Peyer's patch (tissue), 4 donors: Measurements from ENCODE around the gene CFAP61. TPM values are rescaled to one million over a fixed set of nuclear protein-coding genes. Genes with fewer than 3 reads are reported as not detected.

ENCODE experiments used
- DNase-seq, 3 donors: peaks; one replicate each; pipeline ENCODE4 v3.0.0-alpha.2; 2017 to 2019
- H3K27ac ChIP-seq, 4 donors: fragments of 200-600 bp; sonication (generic); one replicate each; pipeline ENCODE4 v1.5.1; 2016 to 2019
- H3K27me3 ChIP-seq, 2 donors: fragments of 200-600 bp; sonication (generic); one replicate each; pipeline ENCODE4 v1.5.1; 2019
- H3K36me3 ChIP-seq, 3 donors: fragments of 200-600 bp; sonication (generic); one replicate each; pipeline ENCODE4 v1.5.1; 2016 to 2019
- H3K4me1 ChIP-seq, 4 donors: fragments of 200-600 bp; sonication (generic); one replicate each; pipeline ENCODE4 v1.5.1; 2016 to 2019
- H3K4me3 ChIP-seq, 4 donors: fragments of 200-600 bp; sonication (generic); 1 replicate in 3 of 4; 2 replicates in 1 of 4; pipeline ENCODE4 v1.5.1; 2016 to 2019; ENCODE audit warnings: mild to moderate bottlenecking in 1 of 4
- H3K9me3 ChIP-seq, 4 donors: fragments of 200-600 bp; sonication (generic); one replicate each; pipeline ENCODE4 v1.5.1; 2016 to 2019; ENCODE audit warnings: mild to moderate bottlenecking in 1 of 4
- POLR2A ChIP-seq, 2 donors: fragments of 450-650 bp; IDR thresholded peaks; one replicate each; pipeline ENCODE4 v1.5.1; 2017; ENCODE audit warnings: antibody characterized with exemption in 2 of 2, mild to moderate bottlenecking in 2 of 2, moderate library complexity in 2 of 2
- total RNA-seq, 4 donors: library from RNA; depleted of rRNA; stranded (reverse); fragments of >200 nt; gene quantifications; one replicate each; pipeline ENCODE4 v1.1.0, GENCODE V29; 2016
- TF ChIP-seq, protein P1 (sequence below), 6 experiments: fragments of 450-650 bp in 4 of 6; fragments of 200-600 bp in 2 of 6; sonication (generic) in 1 of 6; IDR thresholded peaks; one replicate each; pipeline ENCODE4 v1.5.1; 2017 to 2019; ENCODE audit warnings: antibody characterized with exemption in 6 of 6, mild to moderate bottlenecking in 3 of 6, moderate library complexity in 1 of 6

CFAP61 gene
- total RNA-seq, 4 donors from 2014 or later: not detected

DNA sequence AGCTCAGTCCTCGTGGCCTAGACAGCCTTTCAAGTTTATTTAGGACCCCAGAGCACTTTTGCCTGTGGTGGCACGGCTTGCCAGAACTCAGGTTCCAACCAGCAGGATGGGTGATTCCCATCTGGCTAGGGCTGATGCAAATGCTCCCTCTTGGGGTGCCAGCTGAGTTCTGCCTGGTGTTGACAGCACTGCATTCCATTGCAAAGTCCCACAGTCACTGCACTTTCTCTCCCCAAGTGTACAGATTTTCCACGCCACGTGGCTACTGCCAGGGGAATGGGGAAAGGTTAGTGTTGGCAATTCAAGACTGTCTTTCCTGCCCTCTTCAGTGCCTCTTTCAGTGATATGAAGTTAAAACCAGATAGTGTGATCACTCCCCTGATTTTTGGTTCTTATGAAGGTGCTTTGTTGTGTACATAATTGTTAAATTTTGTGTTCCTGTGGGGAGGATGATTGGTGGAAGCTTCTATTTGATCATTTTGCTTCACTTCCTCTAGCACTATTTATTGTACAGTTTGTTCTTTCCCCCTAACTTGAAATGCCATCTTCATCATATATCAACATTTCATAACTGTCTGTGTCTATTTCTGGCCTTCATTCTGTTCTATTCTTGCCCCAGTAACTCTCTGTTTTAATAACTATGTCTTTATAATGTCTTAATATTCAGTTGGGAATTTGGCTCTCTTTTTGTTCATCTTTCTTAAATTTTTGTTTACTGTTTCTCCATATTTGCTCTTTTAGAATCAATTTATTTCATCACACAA lies 86.2 kb downstream of the CFAP61 start:
- Histone ChIP-seq H3K27me3 (no peaks in the 10 kb centered on the region), H3K4me3 (no peak overlapping the region), H3K4me1 (no peaks in the 10 kb centered on the region), H3K9me3 (no peaks in the 10 kb centered on the region), H3K36me3 (no peaks in the 10 kb centered on the region), H3K27ac (no peak overlapping the region)
- no peak for DNase-seq
- TF ChIP-seq, protein P1, sequence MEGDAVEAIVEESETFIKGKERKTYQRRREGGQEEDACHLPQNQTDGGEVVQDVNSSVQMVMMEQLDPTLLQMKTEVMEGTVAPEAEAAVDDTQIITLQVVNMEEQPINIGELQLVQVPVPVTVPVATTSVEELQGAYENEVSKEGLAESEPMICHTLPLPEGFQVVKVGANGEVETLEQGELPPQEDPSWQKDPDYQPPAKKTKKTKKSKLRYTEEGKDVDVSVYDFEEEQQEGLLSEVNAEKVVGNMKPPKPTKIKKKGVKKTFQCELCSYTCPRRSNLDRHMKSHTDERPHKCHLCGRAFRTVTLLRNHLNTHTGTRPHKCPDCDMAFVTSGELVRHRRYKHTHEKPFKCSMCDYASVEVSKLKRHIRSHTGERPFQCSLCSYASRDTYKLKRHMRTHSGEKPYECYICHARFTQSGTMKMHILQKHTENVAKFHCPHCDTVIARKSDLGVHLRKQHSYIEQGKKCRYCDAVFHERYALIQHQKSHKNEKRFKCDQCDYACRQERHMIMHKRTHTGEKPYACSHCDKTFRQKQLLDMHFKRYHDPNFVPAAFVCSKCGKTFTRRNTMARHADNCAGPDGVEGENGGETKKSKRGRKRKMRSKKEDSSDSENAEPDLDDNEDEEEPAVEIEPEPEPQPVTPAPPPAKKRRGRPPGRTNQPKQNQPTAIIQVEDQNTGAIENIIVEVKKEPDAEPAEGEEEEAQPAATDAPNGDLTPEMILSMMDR (IDR thresholded peaks at IDR 0.05): no peak
- no peak for TF ChIP-seq POLR2A (IDR thresholded peaks at IDR 0.05)

DNA sequence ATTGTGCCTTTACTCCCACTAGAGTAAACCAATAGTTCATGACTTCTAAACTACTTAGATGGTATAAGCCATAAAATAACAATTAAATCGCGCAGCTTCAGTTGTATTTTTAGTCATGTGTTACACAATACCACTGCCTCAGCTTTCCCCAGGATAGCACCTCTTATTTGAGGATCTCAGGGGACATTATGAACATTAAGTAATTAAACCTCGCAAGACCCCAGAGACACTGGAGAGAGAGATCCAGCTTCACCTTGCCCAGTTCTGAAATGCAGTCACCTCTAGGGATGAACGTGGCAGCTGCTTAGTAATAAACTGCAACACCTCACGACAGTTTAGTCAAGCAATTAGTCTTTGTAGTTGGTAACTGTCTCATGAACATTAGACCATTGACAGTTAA lies 87.1 kb downstream of the CFAP61 start:
- H3K27me3 ChIP-seq: no peaks in the 10 kb centered on the region
- no peak for TF ChIP-seq POLR2A (IDR thresholded peaks at IDR 0.05)

DNA sequence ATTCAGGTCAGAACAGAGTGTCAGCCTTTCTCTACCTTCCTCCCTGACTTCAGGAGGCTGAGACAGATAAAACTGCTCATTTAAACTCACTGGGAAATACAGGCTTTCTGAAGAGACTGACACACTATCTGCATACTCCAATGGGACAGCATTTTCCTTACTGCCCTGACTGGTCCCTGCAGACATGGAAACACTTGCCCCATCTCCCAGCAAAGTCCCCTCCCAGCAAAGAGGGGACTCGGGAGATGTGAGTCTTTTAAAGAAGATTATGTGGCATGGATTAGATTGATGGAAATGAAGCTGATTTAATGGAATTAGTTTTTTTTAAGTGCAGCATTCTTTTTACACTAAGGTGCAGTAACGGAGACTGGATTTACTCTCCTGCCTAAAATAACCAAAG lies 90.8 kb downstream of the CFAP61 start:
- H3K9me3 ChIP-seq: no peaks in the 10 kb centered on the region
- no peak overlapping the region for H3K4me3 ChIP-seq
- H3K27ac ChIP-seq: no peak overlapping the region
- no peaks in the 10 kb centered on the region for H3K4me1 ChIP-seq
- no peaks in the 10 kb centered on the region for H3K27me3 ChIP-seq
- H3K36me3 ChIP-seq: no peaks in the 10 kb centered on the region
- DNase-seq: no peak
- TF ChIP-seq, protein P1 (IDR thresholded peaks at IDR 0.05): no peak
- TF ChIP-seq POLR2A (IDR thresholded peaks at IDR 0.05): no peak

More for the DNA sequence above, 87.1 kb downstream of the CFAP61 start:
- Histone ChIP-seq H3K4me1 (no peaks in the 10 kb centered on the region), H3K4me3 (no peak overlapping the region), H3K36me3 (no peaks in the 10 kb centered on the region), H3K27ac (no peak overlapping the region), H3K9me3 (no peaks in the 10 kb centered on the region)
- DNase-seq: no peak

DNA sequence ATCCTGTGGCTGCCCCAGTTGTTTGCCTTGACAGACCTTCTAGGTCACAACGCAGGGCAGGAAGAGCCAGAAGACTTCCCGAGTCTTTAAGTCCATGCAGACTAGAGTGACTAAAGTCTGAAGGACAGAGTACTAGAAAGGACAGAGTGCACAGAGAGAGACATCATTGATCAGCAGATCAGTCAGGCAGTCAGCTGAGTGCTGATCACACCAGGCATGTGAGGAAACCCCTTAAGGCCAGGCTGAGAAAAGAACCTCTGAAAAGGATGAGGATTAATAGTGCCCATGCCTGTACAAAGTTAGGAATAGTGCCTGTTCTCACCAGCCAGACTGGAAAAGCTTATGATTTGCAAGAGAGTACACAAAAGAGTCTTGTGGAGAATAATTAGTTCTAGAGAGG lies 91.3 kb downstream of the CFAP61 start:
- no peaks in the 10 kb centered on the region for H3K36me3 ChIP-seq

DNA sequence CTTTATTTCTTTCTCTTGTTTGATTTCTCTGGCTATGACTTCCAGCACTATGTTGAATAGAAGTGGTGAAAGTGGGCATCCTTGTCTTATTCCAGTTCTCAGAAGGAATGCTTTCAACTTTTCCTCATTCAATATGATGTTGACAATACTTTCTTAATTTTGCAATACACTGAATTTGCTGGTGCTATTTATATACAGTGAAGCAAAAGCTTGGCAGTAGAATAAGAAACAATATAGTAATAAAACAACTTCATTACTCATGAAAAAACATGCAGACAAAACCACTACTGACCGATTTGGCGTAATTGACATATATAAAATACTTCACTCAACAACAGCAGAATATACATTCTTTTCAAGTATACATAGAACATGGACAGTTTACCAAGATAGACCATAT lies 96.4 kb downstream of the CFAP61 start:
- no peak for DNase-seq
- Histone ChIP-seq H3K9me3 (no peaks in the 10 kb centered on the region), H3K36me3 (no peaks in the 10 kb centered on the region), H3K27ac (no peak overlapping the region), H3K27me3 (no peaks in the 10 kb centered on the region), H3K4me3 (no peak overlapping the region), H3K4me1 (no peaks in the 10 kb centered on the region)
- TF ChIP-seq, protein P1 (IDR thresholded peaks at IDR 0.05): no peak
- TF ChIP-seq POLR2A (IDR thresholded peaks at IDR 0.05): no peak

More for the DNA sequence above, 91.3 kb downstream of the CFAP61 start:
- Histone ChIP-seq H3K27ac (no peak overlapping the region), H3K4me1 (no peaks in the 10 kb centered on the region), H3K27me3 (no peaks in the 10 kb centered on the region), H3K4me3 (no peak overlapping the region), H3K9me3 (no peaks in the 10 kb centered on the region)
- DNase-seq: no peak
- TF ChIP-seq POLR2A (IDR thresholded peaks at IDR 0.05): no peak
- TF ChIP-seq, protein P1 (IDR thresholded peaks at IDR 0.05): no peak

DNA sequence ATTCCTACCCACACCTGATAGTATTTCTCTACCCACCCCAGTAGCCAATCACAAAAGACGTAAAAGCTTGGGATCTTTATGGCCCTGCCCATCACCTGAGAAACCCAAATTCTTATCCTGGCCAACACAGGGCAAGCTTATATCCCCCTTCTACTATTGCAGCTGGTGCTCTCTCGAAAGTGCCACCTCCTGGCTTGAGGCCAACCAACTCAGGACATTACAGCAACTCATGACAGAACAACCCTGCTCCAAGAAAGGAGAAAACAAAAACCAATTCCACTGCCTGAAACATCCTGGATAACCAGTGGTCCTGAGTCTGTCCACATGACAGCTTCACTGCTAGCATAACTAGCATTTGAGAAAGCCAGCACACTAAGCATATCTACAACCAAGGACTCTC lies 97.9 kb downstream of the CFAP61 start:
- Histone ChIP-seq H3K9me3 (no peaks in the 10 kb centered on the region), H3K27me3 (no peaks in the 10 kb centered on the region), H3K27ac (no peak overlapping the region), H3K4me3 (no peak overlapping the region), H3K36me3 (no peaks in the 10 kb centered on the region), H3K4me1 (no peaks in the 10 kb centered on the region)
- DNase-seq: no peak
- no peak for TF ChIP-seq POLR2A (IDR thresholded peaks at IDR 0.05)
- TF ChIP-seq, protein P1 (IDR thresholded peaks at IDR 0.05): no peak
